ENCODE results near the gene TMEM11. TPM values are rescaled to one million over a fixed set of nuclear protein-coding genes. Genes with fewer than 3 reads are reported as not detected.
"Not testable (repeated sequence)": the region's sequence is repeated elsewhere in the genome, so short reads cannot be mapped to it uniquely, and the experiment has no call there.

The TMEM11 gene
- total RNA-seq, 1 donor from 2014 or later = 34.9 TPM

DNA sequence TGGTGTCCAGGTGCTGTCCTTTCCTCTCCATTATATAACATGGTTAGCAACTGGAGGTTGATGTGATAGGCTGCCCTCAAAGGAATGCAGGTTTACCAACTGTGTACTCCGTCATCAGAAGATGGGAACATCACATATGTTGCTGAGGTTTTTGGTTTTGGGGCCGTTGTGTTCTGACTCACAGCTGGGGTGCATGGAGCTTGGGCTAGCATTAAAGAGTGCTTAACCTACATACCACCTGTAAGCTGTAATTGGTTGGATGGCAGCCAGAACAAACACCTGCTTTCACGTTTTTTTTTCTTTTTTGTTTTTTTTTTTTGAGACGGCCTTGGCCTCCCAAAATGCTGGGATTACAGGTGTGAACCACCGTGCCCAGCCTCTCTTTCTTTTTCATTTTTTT is 20.9 kb downstream of the TMEM11 start:
- TF ChIP-seq CTCF (conservative IDR thresholded peaks at IDR 0.05; ENCODE audit: low read depth, low read length) = no peak
- H3K4me3 ChIP-seq (ENCODE audit: low read depth, low read length) = no peak overlapping the region
- DNase-seq (ENCODE audit: low read depth) = no peak

DNA sequence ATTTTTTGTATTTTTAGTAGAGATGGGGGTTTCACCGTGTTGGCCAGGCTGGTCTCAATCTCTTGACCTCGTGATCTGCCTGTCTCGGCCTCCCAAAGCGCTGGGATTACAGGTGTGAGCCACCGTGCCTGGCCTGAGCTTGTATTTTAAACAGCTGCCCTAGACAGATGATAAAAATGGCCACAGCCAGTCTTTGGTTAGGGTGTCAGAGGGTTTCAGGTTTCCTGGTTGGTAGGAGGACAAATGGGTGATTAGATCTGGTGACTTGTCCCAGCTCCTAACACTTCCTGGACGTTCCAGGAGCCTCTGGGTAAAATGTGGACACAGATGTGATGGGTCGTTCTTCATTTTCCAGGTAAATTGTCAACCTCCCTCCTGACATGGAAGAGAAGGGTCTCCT is 21.5 kb downstream of the TMEM11 start:
- not testable (repeated sequence) for DNase-seq (ENCODE audit: low read depth); H3K4me3 ChIP-seq (ENCODE audit: low read depth, low read length)

DNA sequence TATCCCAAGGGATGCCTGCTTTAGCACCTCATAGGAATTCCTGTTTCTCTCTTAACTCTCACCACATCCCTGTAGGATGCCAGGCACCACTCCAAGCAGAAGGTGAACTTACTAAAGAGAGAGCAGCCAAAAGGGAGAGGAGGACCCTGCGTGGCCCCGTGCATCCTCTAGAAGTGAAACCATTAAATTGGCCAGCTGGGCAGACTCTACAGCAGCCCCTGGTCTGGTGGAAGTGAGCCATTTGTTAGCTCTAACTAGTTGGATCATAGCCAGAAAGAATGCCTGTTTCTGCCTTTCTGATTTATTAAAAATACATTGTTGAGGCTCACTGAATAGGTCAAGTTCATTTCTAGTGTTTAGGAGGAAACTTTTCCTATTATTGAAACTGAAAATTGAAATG is 22.3 kb downstream of the TMEM11 start:
- H3K4me3 ChIP-seq (ENCODE audit: low read depth, low read length) = no peak overlapping the region
- no peak for TF ChIP-seq CTCF (conservative IDR thresholded peaks at IDR 0.05; ENCODE audit: low read depth, low read length)
- DNase-seq (ENCODE audit: low read depth) = no peak

GRCh38 chr17:21190078-21190477 is 23.9 kb downstream of the TMEM11 start:
- H3K4me3 ChIP-seq (ENCODE audit: low read depth, low read length) = no peak overlapping the region
- DNase-seq (ENCODE audit: low read depth) = no peak
- TF ChIP-seq CTCF (conservative IDR thresholded peaks at IDR 0.05; ENCODE audit: low read depth, low read length) = no peak

- TF ChIP-seq CTCF (conservative IDR thresholded peaks at IDR 0.05; ENCODE audit: low read depth, low read length) = no peak
- DNase-seq (ENCODE audit: low read depth) = no peak
Measured at GRCh38 chr17:21189361-21189760, 24.6 kb downstream of the TMEM11 start.

GRCh38 chr17:21186399-21187187 is 27.4 kb downstream of the TMEM11 start:
- DNase-seq (ENCODE audit: low read depth) = no peak
- TF ChIP-seq CTCF (conservative IDR thresholded peaks at IDR 0.05; ENCODE audit: low read depth, low read length) = no peak
- H3K4me3 ChIP-seq (ENCODE audit: low read depth, low read length) = no peak overlapping the region

More at GRCh38 chr17:21189361-21189760, 24.6 kb downstream of the TMEM11 start:
- no peak overlapping the region for H3K4me3 ChIP-seq (ENCODE audit: low read depth, low read length)

GRCh38 chr17:21185061-21185460 is 28.9 kb downstream of the TMEM11 start:
- no peak for TF ChIP-seq CTCF (conservative IDR thresholded peaks at IDR 0.05; ENCODE audit: low read depth, low read length)
- H3K4me3 ChIP-seq (ENCODE audit: low read depth, low read length) = no peak overlapping the region
- no peak for DNase-seq (ENCODE audit: low read depth)

Data from epithelial cell of proximal tubule (primary cell).